Endodermal cell (in vitro differentiated cells): ENCODE measurements around the gene AHSA1. TPM values are rescaled to one million over a fixed set of nuclear protein-coding genes. Genes with fewer than 3 reads are reported as not detected.

Experiments
- DNase-seq: peaks from one replicate; pipeline ENCODE4 v3.0.0-alpha.2; 2017
- H3K27ac ChIP-seq: 2 replicates; pipeline ENCODE4 v1.5.1; 2013; ENCODE audit warnings: mild to moderate bottlenecking, low read depth, low read length, moderate library complexity
- H3K27me3 ChIP-seq: 2 replicates; pipeline ENCODE4 v1.6.1; 2013; ENCODE audit warnings: mild to moderate bottlenecking, low read length, moderate library complexity; ENCODE audit not compliant: insufficient read depth, control insufficient read depth, poor library complexity, severe bottlenecking
- H3K36me3 ChIP-seq: 2 replicates; pipeline ENCODE4 v1.7.0; 2013; ENCODE audit warnings: mild to moderate bottlenecking, low read length, moderate library complexity; ENCODE audit not compliant: control insufficient read depth, insufficient read depth
- H3K4me1 ChIP-seq: one replicate; pipeline ENCODE4 v1.7.0; 2013; ENCODE audit warnings: low read length; ENCODE audit not compliant: control insufficient read depth, insufficient read depth
- H3K4me3 ChIP-seq: 2 replicates; pipeline ENCODE4 v1.5.1; 2013; ENCODE audit warnings: mild to moderate bottlenecking, low read length, moderate library complexity
- H3K9ac ChIP-seq: 2 replicates; pipeline ENCODE4 v1.6.1; 2013; ENCODE audit warnings: mild to moderate bottlenecking, low read length, moderate library complexity; ENCODE audit not compliant: poor library complexity, severe bottlenecking; ENCODE audit errors: extremely low read depth
- H3K9me3 ChIP-seq: 2 replicates; pipeline ENCODE4 v1.6.1; 2013; ENCODE audit warnings: mild to moderate bottlenecking, low read length, moderate library complexity; ENCODE audit not compliant: control insufficient read depth
- H3K27ac Mint-ChIP-seq: 2 replicates; pipeline ENCODE4 v1.8.0; 2020; ENCODE audit warnings: mixed read lengths
- H3K27me3 Mint-ChIP-seq: 2 replicates; pipeline ENCODE4 v1.8.0; 2021; ENCODE audit warnings: mild to moderate bottlenecking, mixed read lengths; ENCODE audit not compliant: insufficient read depth
- H3K36me3 Mint-ChIP-seq: 2 replicates; pipeline ENCODE4 v1.8.0; 2020; ENCODE audit warnings: low read depth, mixed read lengths
- H3K4me1 Mint-ChIP-seq: 2 replicates; pipeline ENCODE4 v1.8.0; 2020; ENCODE audit warnings: mixed read lengths
- H3K4me3 Mint-ChIP-seq: 2 replicates; pipeline ENCODE4 v1.8.0; 2020; ENCODE audit warnings: mild to moderate bottlenecking, moderate library complexity, mixed read lengths
- H3K9me3 Mint-ChIP-seq: 2 replicates; pipeline ENCODE4 v1.8.0; 2020; ENCODE audit warnings: mild to moderate bottlenecking, mixed read lengths
- CTCF ChIP-seq: fragments of 200-600 bp; sonication (generic); conservative IDR thresholded peaks from 2 replicates; pipeline ENCODE4 v1.5.0; 2021; ENCODE audit warnings: antibody characterized with exemption, mild to moderate bottlenecking
- WGBS, 2 experiments: methylation state at CpG; one replicate each; pipeline versions ENCODE4 v1.1.5 to v1.1.7; 2013; ENCODE audit warnings: missing lambda C conversion rate in 2 of 2, mixed read lengths in 1 of 2; ENCODE audit not compliant: insufficient coverage in 1 of 2, insufficient read length in 1 of 2; 5-methylcytosine and 5-hydroxymethylcytosine counted together
- total RNA-seq, 2 donors: library from RNA; stranded (reverse); fragmentation: NEBNext Ultra II Directional in 1 of 2; extraction: Animal tissue kit (Norgen Biotek cat#: 25700) in 1 of 2; gene quantifications; 2 replicates in 1 of 2; 3 replicates in 1 of 2; pipeline ENCODE4 v1.2.1, GENCODE V29; 2021

The AHSA1 gene
- total RNA-seq, 2 donors from 2014 or later = 151 to 178 TPM

- H3K4me3 Mint-ChIP-seq = no peak overlapping the region
- DNase-seq = no peak
- H3K9me3 Mint-ChIP-seq = no peaks in the 10 kb centered on the region
- no peak overlapping the region for H3K27ac ChIP-seq
- no peaks in the 10 kb centered on the region for H3K4me1 Mint-ChIP-seq
- H3K27me3 ChIP-seq = no peaks in the 10 kb centered on the region
- no peak overlapping the region for H3K27ac Mint-ChIP-seq
- no peak overlapping the region for H3K9ac ChIP-seq
- no peaks in the 10 kb centered on the region for H3K9me3 ChIP-seq
- 94 to 97% methylated on average over 5 to 8 of the region's 8 CpGs for WGBS, 2 experiments
- no peaks in the 10 kb centered on the region for H3K36me3 Mint-ChIP-seq
- no peaks in the 10 kb centered on the region for H3K36me3 ChIP-seq
- peaks cover 1% of the 10 kb centered on the region for H3K27me3 Mint-ChIP-seq
- H3K4me3 ChIP-seq = no peak overlapping the region
- no peak for TF ChIP-seq CTCF
- no peaks in the 10 kb centered on the region for H3K4me1 ChIP-seq
Observed at GRCh38 chr14:77490347-77490986, 32.6 kb downstream of the AHSA1 start.

GRCh38 chr14:77491056-77491455 lies 33.2 kb downstream of the AHSA1 start:
- Histone ChIP-seq H3K27me3 (no peaks in the 10 kb centered on the region), H3K9me3 (no peaks in the 10 kb centered on the region), H3K9ac (no peak overlapping the region), H3K27ac (no peak overlapping the region), H3K4me3 (no peak overlapping the region), H3K4me1 (no peaks in the 10 kb centered on the region), H3K36me3 (no peaks in the 10 kb centered on the region)
- no peak for TF ChIP-seq CTCF
- H3K9me3 Mint-ChIP-seq = no peaks in the 10 kb centered on the region
- H3K4me3 Mint-ChIP-seq = no peak overlapping the region
- no peaks in the 10 kb centered on the region for H3K36me3 Mint-ChIP-seq
- H3K4me1 Mint-ChIP-seq = no peaks in the 10 kb centered on the region
- peaks cover 7% of the 10 kb centered on the region for H3K27me3 Mint-ChIP-seq
- DNase-seq = no peak
- WGBS, 2 experiments = 84 to 87% methylated on average over 3 to 5 of the region's 5 CpGs
- H3K27ac Mint-ChIP-seq = no peak overlapping the region

GRCh38 chr14:77495334-77495733 lies 37.4 kb downstream of the AHSA1 start:
- H3K36me3 ChIP-seq = no peaks in the 10 kb centered on the region
- no peak overlapping the region for H3K4me3 Mint-ChIP-seq

More at GRCh38 chr14:77495334-77495733, 37.4 kb downstream of the AHSA1 start:
- TF ChIP-seq CTCF = no peak
- Histone ChIP-seq H3K27ac (no peak overlapping the region), H3K9ac (no peak overlapping the region), H3K4me3 (no peak overlapping the region), H3K9me3 (no peaks in the 10 kb centered on the region), H3K4me1 (no peaks in the 10 kb centered on the region), H3K27me3 (peaks cover 36% of the 10 kb centered on the region)
- H3K4me1 Mint-ChIP-seq = peaks cover 3% of the 10 kb centered on the region
- H3K36me3 Mint-ChIP-seq = no peaks in the 10 kb centered on the region
- no peaks in the 10 kb centered on the region for H3K9me3 Mint-ChIP-seq
- WGBS, 2 experiments = 80 to 88% methylated on average over 1 to 7 of the region's 7 CpGs
- H3K27ac Mint-ChIP-seq = no peak overlapping the region
- DNase-seq = no peak
- H3K27me3 Mint-ChIP-seq = peaks cover 39% of the 10 kb centered on the region
